ENCODE data around the gene C16orf92. TPM values are rescaled to one million over a fixed set of nuclear protein-coding genes. Genes with fewer than 3 reads are reported as not detected.

The C16orf92 gene
- total and polyA plus RNA-seq, 2 of the 13 experiments (the other 11 are each of a cell fraction or from before 2014, with no cell fraction given) = not detected

GRCh38 chr16:30063893-30064728 is 41.1 kb downstream of the C16orf92 start (continued):
- TF ChIP-seq KAT8 (CRISPR knock-in tag; IDR thresholded peaks at IDR 0.05) = peak; percentile 74
- TF ChIP-seq ZNF256 (CRISPR knock-in tag; conservative IDR thresholded peaks at IDR 0.05) = no peak
- TF ChIP-seq BORCS8-MEF2B (CRISPR knock-in tag; IDR thresholded peaks at IDR 0.05) = peak; percentile 88
- TF ChIP-seq ARHGAP35 (CRISPR knock-in tag; IDR thresholded peaks at IDR 0.05; ENCODE audit: borderline replicate concordance) = 0 out of 2 replicates have a peak, but pooled peaks have one; percentile 86
- no peak for TF ChIP-seq ATF4 (CRISPR knock-in tag; IDR thresholded peaks at IDR 0.05)
- no peak for TF ChIP-seq HNF4A (CRISPR knock-in tag; IDR thresholded peaks at IDR 0.05)
- no peak for TF ChIP-seq SKI (IDR thresholded peaks at IDR 0.05; ENCODE audit: partially characterized antibody)
- no peak for TF ChIP-seq ZBTB40 (IDR thresholded peaks at IDR 0.05)
- peak; percentile 44; the same call in 1 of the 2 replicates for TF ChIP-seq ZBTB40 (CRISPR knock-in tag; IDR thresholded peaks at IDR 0.05)
- no peak for TF ChIP-seq FOXM1 (CRISPR knock-in tag; IDR thresholded peaks at IDR 0.05)
- TF ChIP-seq POLR2AphosphoS5 (IDR thresholded peaks at IDR 0.05; ENCODE audit: low read depth, low read length) = peak; percentile 91
- TF ChIP-seq ELF3 (CRISPR knock-in tag; IDR thresholded peaks at IDR 0.05) = peak; percentile 21; the same call in 1 of the 2 replicates
- peak; percentile 97 for TF ChIP-seq ZSCAN25 (CRISPR knock-in tag; IDR thresholded peaks at IDR 0.05)
- TF ChIP-seq SMAD1 (CRISPR knock-in tag; IDR thresholded peaks at IDR 0.05; ENCODE audit: borderline replicate concordance, low read depth) = peak; percentile 73; the same call in 1 of the 2 replicates
- 0 out of 2 replicates have a peak, but pooled peaks have one; percentile 23 for TF ChIP-seq PAXIP1 (CRISPR knock-in tag; conservative IDR thresholded peaks at IDR 0.05)
